CD4-positive, alpha-beta T cell treated with Interleukin-12 subunit alpha and Interleukin-12 subunit beta, for 1 hour (primary cell): ENCODE data around the gene CD79A.
A peak's percentile ranks its signal among the peaks of the same experiment; 100 is the strongest.
"Not testable (repeated sequence)": the region's sequence is repeated elsewhere in the genome, so short reads cannot be mapped to it uniquely, and the experiment has no call there.

Source experiments
- DNase-seq: peaks from one replicate; pipeline ENCODE4 v3.0.0-alpha.2; 2020

Gene CD79A

DNA sequence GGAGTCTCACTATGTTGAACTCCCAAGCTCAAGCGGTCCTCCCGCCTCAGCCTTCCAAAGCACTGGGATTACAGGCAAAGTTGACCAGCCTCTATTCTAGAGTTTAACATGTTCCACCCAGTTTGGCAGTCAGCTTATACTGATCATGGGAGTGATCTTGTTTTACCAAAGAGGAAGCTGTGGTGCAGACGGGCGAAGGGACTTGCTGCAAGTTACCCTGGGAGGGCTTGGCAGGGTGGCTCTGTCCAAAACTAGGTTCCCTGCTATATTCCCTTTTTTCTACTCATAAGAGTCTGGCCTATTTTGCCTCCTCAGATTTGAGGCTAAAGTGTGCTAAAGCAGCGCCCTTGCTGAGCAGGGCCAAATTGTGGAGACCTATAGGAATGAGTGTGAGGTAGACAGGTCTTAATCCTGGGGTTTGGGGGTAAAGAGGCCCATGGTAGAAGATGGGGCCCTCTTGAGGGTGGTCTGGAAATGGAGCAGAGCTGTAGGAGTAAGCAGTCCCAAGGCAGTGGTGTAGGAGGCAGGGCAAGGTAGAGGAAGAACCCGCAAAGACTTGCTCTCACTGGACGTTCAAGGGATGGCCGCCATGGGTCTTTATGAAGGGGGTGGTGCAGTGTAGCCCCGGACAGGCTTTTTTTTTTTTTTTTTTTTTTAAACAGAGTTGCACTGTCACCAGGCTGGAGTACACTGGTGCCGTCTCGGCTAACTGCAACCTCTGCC is 13.7 kb upstream of the CD79A start:
- DNase-seq, result no peak

- DNase-seq, result no peak
These were observed 12.7 kb upstream of the CD79A start for GRCh38 chr19:41864374-41864773.

DNA sequence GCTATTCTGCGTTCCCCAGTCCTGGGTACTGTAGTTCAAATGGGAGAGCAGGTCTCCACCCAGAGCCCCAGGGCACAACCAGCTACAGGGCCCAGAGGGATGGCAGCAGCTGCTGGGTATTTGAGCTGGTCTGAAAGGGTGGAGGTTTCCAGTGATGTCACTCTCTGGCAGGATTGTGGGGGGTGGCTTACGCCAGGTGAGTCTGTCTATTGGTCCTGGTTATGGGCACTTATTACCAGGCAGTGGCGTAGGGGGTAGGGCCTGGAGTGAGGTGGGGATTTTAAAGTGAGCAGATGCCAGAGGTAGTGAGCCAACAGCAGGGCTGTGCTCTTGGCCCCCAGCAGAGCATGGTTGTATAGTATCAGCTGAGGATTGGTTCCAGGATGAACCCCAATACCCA is 10.8 kb upstream of the CD79A start:
- no peak for DNase-seq

- DNase-seq, result no peak
These were observed 8.7 kb upstream of the CD79A start for GRCh38 chr19:41868120-41868988.

GRCh38 chr19:41868989-41869300 is 8.1 kb upstream of the CD79A start:
- DNase-seq, result no peak

DNA sequence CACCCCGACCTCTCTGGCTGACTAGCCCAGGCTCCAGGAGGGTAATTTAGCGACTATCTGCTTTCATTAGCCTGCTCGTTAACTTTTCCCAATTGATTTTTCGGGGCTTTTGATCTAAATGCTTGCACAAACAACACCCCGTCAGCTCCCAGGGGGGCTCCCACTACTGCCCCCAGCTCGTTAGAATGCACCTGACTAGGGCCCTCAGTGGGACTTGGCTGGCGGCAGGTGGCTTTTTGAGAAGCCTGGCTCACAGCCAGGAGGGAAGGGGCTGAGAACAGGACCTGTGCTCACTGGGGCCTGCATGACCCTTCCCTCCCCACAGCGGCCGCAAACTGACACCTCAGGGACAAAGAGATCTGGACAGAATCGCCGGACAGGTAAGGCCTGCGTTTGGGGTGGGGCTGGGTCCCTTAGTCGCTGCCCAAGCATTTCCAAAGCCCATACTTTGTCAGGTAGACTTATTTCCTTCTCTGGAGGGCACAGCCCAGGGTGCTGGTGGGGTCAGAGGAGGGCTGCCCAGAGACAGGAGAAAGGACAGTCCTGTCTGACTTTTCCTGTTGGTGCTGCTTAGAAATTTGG is 7.6 kb upstream of the CD79A start:
- DNase-seq, result no peak

DNA sequence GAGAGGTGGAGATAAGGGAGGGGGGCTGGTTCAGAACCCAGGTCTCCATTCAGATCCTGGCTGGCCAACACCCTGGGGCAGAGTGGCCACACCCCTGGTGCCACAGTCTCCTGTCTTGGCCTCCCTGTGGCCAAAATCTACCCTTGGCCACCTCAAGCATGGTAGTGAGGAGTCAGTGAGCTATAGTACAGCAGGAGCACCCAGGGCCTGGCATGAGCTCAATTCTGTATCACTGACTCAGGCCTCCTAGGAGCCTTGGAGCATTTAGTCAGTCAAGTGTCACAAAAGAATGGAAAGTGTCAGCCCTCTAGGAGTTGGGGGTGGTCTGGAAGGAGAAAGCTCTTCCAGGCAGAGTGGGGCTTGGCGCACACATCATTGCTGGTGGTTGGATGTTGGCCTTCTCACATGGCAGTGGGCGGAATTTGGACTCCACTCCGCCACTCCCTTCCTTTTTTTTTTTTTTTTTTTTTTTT is 6.6 kb upstream of the CD79A start:
- no peak for DNase-seq

DNA sequence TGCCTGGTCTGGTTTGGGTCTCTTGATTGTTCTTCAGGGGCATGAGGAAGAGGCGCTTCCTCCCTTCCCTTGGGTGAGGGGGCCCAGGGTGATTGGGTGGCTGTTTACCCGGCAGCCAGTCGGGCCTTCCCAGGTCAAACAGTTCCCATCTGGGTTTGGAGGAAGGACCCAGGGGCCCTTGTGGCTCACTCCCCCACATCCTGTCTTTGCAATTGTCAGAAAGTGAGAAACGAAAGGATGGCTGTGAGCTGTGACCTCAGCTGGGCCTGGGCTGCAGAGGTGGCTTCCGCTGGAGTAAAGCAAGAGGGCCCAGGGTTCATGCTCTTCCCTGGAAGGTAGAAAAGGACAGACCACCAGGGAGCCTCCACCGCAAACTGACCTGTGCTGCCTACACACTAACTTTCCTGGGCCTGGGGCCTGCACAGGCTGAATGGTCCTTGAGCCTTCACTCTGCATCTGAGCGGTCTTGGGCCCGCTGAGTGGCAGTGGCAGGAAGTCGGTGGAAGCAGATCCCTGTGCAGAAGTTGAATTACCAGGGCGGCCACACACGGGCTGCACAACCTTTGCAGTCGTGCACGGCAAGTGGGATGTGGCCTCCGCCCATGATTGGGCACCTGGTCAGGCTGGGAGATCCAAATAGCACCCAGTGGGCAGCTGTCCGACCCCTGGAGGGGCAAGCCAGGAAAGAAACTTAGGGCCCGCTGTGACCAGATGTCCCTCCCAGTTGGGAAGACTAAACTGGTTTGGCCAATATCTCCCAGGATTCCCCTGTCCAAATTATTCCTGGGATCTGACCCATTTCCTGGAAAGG is 5.3 kb upstream of the CD79A start:
- DNase-seq, result peak; percentile 71

GRCh38 chr19:41872384-41872774 is 4.7 kb upstream of the CD79A start:
- DNase-seq, result no peak

GRCh38 chr19:41872775-41873647 is 4.1 kb upstream of the CD79A start:
- peak; percentile 71 for DNase-seq

- DNase-seq, result not testable (repeated sequence)
These were observed 1.1 kb upstream of the CD79A start for GRCh38 chr19:41875973-41876372.

DNA sequence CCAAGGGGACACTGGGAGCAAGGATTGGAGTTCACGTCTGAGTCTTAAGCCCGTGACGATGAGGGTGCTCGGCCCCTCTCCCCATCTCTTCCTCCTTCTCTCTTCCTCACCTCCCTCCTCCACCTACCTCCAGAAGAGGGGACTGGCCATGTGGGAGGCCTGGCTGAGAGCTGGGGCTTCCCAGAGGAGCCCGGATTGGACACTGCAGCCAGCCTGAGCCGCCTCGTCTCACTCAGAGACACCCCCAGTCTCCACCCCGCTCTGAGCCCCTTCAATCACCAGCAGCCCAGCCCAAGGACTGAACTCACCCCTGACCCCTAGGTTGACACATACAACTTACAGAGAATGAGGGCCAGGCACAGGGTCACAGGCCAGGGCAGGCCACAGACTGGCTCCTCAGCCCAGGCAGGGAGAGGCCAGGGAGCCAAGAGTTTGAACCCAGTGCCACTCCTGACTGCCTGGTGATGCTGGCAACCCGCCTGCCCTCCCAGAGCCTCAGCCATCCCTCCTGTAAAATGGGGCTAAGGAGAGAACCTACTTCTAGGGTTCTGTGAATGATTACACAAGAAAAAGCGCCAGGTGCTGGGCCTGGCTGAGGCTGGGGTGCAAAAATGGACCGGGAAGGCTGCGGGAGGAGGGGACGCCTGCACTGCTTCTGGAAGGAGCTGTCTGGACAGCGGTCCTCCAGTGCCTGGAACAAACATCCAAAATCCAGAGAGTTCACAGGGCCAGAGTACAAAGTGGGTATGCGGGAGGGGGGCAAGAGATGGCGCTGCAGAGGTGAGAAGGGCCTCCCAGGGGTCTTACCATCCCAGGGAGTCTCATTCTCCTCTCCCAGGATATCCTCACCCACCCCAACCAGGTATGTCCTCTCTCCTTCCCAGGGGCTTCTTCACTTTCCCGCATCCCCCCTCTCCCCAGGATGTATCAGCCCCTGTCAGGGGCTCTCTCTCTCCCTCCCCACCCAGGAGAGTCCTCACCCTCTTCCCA is 1.1 kb downstream of the CD79A start:
- DNase-seq, result no peak

GRCh38 chr19:41879080-41879479 is 2.0 kb downstream of the CD79A start:
- DNase-seq, result no peak

GRCh38 chr19:41879670-41880328 is 2.7 kb downstream of the CD79A start:
- no peak for DNase-seq

DNA sequence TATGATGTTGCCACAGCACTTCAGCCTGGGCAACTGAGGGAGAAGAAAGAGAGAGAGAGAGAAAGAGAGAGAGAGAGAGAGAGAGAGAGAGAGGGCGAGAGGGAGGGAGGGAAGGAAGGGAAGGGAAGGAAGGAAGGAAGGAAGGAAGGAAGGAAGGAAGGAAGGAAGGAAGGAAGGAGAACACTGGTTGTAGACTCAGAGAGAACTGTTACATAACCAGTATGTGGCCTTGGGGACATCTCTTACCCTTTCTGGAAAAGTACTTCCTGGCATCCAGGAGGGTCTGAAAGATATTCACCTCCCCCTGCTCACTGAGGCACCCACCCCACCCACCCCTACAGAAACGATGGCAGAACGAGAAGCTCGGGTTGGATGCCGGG is 3.2 kb downstream of the CD79A start:
- DNase-seq, result no peak

- DNase-seq, result peak; percentile 65
These were observed 5.7 kb downstream of the CD79A start, which contains the start of gene ARHGEF1 for GRCh38 chr19:41882568-41883462. ARHGEF1 (plus strand) TSS chr19:41883184; CDS start chr19:41888083, 4,899 bp downstream.

- DNase-seq, result no peak
These were observed 6.4 kb downstream of the CD79A start for GRCh38 chr19:41883463-41883820.

DNA sequence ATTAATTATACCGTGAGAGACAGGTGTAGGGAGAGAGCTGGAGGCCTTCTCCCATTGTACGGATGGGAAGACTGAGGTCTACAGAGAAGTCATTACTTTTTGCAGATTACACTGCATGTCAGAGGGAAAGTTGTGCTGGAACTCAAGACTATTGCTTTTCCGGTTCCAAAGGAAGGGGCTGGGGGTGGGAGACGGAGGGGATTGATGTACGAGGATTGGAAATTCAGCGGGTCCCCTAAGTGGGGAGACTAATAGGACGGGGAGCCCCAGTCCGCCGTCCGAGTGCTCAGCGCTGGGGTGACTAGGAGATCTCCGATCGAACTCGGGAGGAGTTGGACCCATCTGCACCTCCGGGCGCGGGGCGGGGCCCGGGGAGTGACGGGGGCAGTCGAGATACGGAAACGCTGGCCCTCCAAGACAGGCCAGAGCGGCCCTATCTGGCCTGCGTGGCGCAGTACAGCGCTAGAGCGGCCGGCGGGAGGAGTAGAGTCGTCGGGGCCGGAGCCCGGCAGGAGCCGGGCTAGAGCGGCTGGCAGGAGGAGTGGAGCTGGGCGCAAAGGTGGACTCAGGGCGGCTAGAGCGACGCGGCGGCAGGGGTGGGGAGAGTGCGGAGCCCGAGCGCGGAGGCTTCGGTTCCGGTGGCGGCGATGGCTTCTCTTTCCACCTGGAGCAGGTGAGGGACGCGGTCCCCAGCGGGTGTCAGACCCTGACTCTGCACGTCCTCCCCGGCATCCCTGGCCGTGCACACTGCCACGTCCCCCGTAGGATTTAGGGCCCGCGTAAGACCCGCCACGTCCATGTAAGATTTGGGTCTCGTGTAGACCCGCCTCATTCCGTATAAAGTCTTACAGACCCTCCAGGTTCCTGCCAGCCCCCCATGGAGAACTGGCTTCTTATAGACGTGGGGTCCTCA is 7.0 kb downstream of the CD79A start:
- DNase-seq, result peak; percentile 91
